Muscle of back (tissue), 11 donors: ENCODE measurements around the gene PFKFB3. TPM values are rescaled to one million over a fixed set of nuclear protein-coding genes. Genes with fewer than 3 reads are reported as not detected.

ENCODE experiments used
- DNase-seq, 3 donors: peaks; one replicate each; pipeline versions ENCODE4 v3.0.0 to v3.0.0-alpha.2; 2013
- polyA plus RNA-seq, 10 donors: library from polyadenylated mRNA; unstranded; fragments of 120-200 nt; gene quantifications; one replicate each; pipeline ENCODE4 v1.2.1, GENCODE V29; 2013; ENCODE audit not compliant: insufficient read length in 10 of 10

PFKFB3 gene
- polyA plus RNA-seq, 10 donors = 9.2 to 15.8 (median 12.2) TPM

DNA sequence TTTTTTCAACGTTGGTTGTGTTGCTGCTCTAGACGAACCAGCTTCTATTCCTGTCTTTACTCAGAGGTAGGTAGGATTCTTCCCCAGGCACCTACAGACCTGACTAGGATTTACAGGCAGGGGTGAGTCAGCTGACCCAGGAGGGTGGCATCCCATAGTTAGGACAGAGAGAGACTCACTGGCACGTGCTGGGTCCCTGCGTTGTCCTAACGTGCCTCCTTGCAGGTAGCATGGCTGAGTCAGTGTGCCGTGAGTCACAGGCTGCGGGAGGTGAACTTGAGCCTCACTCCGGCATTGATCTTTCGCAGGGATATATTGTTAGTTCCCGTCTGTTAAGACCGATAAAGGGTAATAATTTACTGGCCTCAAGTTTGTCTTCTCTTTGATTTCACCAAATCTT is 96.5 kb downstream of the PFKFB3 start:
- no peak for DNase-seq

GRCh38 chr10:6299743-6300105 is 97.0 kb downstream of the PFKFB3 start:
- DNase-seq = no peak

DNA sequence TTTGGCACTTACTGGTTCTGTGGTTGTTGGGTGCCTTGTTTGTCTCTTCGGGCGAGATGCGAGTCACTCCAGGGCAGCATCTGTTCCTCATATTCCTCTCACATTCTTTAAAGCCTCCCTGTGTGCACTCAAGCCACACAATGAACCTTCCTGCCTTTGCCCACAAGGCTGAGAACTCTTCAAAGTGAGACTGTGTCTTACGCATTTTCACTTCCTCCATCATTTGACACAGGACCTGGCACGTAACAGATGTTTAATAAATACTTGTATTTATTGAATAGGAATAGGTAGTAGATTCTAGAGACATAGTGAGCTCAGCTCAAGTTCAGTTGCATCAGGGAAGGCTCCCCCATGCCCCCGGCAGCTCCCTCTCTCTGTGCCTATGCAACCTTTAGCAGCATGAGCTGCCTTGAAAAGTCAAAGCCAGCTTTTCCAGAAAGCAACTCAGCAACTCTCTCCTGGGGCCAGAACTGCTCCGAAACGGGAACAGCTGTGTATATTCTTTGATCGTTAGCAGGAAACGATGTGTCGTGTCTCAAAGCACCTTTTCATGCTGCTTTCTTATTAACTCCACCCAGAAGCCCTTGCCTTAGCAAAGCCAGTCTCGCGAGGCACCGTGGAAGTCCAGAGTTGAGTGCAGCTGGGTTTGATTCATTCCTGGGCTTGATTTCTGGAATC is 97.5 kb downstream of the PFKFB3 start:
- peak in 2 of 3 donors; percentile 30 to 68 for DNase-seq

DNA sequence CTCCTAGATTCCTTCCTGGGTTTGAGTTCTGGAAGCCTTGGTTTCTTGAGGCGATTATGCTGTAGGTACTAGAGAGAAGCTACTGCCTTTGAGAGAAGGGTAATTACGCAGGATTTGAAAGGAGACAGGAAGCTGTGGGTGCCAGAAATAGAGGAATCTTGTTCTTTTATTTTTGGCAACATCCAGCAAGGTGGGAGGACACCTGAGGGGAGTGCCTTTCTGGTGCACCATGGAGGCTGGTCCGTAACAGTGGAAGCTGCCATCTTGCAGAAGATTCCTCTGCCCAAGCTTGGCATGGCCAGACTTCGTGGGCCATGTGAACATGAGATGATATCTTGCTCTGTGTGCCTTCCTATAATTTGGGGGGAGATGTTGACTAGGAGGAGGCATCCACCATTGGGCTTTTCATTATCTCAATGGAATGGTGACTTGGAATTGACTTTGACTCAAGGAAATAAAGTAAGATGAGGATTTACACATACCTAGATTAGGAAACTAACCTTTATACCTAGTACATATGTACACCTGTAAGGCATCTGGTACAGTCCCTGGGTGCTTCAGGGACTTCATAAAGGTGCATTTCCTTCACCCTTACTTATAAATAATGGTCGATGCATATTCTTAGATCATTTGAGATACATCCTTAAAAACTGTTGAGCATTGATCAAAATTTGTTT is 98.2 kb downstream of the PFKFB3 start:
- no peak for DNase-seq

- DNase-seq = no peak
These were observed 98.8 kb downstream of the PFKFB3 start for GRCh38 chr10:6301488-6302075.

Other genes starting within 250 kb of the PFKFB3 start
- gene IL15RA, start 225.4 kb upstream of the PFKFB3 start, polyA plus RNA-seq = 1 to 10 TPM; 1.2 to 3.9 (median 2.2) TPM
- under 1 TPM in 4 of 10 donors, not detected in 6; 0.45 to 0.92 (median 0.58) TPM for gene IL2RA, start 140.6 kb upstream of the PFKFB3 start, polyA plus RNA-seq
- 100 to 1,000 TPM in 5 of 10 donors, 10 to 100 TPM in 5; 74.9 to 126 (median 95.6) TPM for gene RBM17, start 113.9 kb upstream of the PFKFB3 start, polyA plus RNA-seq